Mucosa of stomach (tissue), 1 donor: ENCODE data around the gene BIRC7.
"Not testable (repeated sequence)": the region's sequence is repeated elsewhere in the genome, so short reads cannot be mapped to it uniquely, and the experiment has no call there.

ENCODE experiments used
- H3K27me3 ChIP-seq: one replicate; pipeline ENCODE4 v1.7.0; 2013; ENCODE audit warnings: mild to moderate bottlenecking, low read length; ENCODE audit not compliant: control insufficient read depth, insufficient read depth
- H3K36me3 ChIP-seq: one replicate; pipeline ENCODE4 v1.7.0; 2013; ENCODE audit warnings: low read length; ENCODE audit not compliant: control insufficient read depth, insufficient read depth
- H3K4me1 ChIP-seq: one replicate; pipeline ENCODE4 v1.7.0; 2013; ENCODE audit warnings: mild to moderate bottlenecking, low read length; ENCODE audit not compliant: control insufficient read depth, insufficient read depth
- H3K4me3 ChIP-seq: one replicate; pipeline ENCODE4 v1.7.0; 2013; ENCODE audit warnings: low read length
- H3K9ac ChIP-seq: one replicate; pipeline ENCODE4 v1.7.0; 2013; ENCODE audit warnings: mild to moderate bottlenecking, low read length, moderate library complexity
- H3K9me3 ChIP-seq: one replicate; pipeline ENCODE4 v1.7.0; 2013; ENCODE audit warnings: mild to moderate bottlenecking, low read length, moderate library complexity; ENCODE audit not compliant: control insufficient read depth
- donor health status: Pancreatic carcinoma.

The BIRC7 gene

GRCh38 chr20:63221400-63222053 lies 14.2 kb upstream of the BIRC7 start:
- H3K4me1 ChIP-seq, H3K9me3 ChIP-seq, H3K9ac ChIP-seq: not testable (repeated sequence)

GRCh38 chr20:63222541-63222940 lies 13.2 kb upstream of the BIRC7 start:
- Histone ChIP-seq H3K4me3 (no peak overlapping the region), H3K36me3 (no peaks in the 10 kb centered on the region), H3K9me3 (no peaks in the 10 kb centered on the region), H3K4me1 (no peaks in the 10 kb centered on the region), H3K27me3 (peaks cover 20% of the 10 kb centered on the region), H3K9ac (no peak overlapping the region)

More at GRCh38 chr20:63221400-63222053, 14.2 kb upstream of the BIRC7 start:
- not testable (repeated sequence) for H3K4me3 ChIP-seq, H3K36me3 ChIP-seq
- peaks cover 17% of the 10 kb centered on the region for H3K27me3 ChIP-seq

DNA sequence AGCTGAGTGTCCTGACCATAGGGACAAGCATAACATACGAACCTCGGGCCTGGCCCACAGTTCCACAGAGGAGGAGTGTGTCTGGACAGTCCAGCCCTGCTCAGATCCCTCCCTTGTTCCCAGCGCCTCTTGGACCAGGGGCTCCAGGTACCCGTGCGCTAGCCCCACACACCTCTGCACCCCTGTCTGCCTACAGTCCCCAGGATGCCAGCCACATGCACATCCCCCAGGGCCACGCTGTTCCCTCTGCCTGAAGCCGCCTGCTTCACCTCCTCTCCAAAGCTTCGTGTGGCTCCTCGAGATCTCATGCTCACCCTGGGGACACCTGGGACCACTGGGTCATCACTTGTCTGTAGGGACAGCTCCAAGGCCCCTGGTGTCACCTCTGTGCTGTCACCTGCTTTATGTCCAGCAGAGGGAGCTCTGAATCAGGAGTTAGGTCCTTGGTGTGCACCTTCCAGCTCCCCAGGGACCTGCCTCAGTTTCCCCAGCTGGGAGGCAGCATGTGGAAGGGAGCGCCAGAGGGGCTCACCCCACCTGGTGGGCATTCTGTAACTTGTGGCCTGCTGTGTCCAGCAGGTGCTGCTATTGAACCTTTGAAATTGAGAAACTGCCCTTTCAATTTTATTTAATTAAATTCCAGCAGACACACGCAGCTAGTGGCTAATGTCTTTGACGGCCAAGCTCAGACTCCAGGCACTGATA lies 12.4 kb upstream of the BIRC7 start:
- H3K9ac ChIP-seq: no peak overlapping the region
- peaks cover 20% of the 10 kb centered on the region for H3K27me3 ChIP-seq

GRCh38 chr20:63223826-63224207 lies 11.9 kb upstream of the BIRC7 start:
- Histone ChIP-seq H3K4me1 (no peaks in the 10 kb centered on the region), H3K9me3 (no peaks in the 10 kb centered on the region), H3K4me3 (no peak overlapping the region), H3K27me3 (peaks cover 25% of the 10 kb centered on the region), H3K36me3 (no peaks in the 10 kb centered on the region), H3K9ac (no peak overlapping the region)

More for the DNA sequence above, 12.4 kb upstream of the BIRC7 start:
- H3K4me1 ChIP-seq: no peaks in the 10 kb centered on the region
- no peak overlapping the region for H3K4me3 ChIP-seq
- H3K9me3 ChIP-seq: no peaks in the 10 kb centered on the region
- H3K36me3 ChIP-seq: no peaks in the 10 kb centered on the region

DNA sequence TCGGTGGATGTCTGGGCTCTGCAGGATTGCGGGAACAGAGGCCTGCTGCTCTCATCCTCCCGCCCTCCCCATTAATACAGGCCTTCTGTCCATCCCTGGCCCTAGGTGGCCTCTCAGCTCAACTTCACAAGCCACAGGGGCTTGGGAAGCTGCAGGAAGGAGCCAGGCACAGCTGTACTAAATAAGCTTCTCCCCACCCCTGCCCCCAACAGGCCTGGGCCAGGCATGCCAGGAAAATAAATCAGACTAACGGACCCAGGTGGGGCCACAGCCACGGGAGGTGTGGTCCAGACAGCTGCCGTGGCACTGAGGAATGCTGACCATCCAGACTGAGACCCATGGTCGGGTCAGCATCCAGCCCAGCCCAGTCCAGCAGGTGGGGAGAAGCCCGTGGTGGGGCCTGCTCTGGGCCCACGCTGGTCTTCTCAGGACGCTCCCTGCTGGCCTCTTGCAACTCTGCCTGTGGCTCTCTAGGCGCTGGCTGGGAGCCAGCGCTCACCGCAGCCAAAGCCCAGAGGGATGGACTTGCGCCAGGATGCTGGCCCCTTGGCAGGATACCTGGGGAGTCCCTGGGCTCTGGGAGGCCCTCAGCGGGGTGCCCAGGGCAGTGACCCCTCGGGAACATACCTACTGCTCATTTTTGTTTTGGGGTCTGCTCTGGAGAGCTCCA lies 11.2 kb upstream of the BIRC7 start:
- Histone ChIP-seq H3K27me3 (peaks cover 30% of the 10 kb centered on the region), H3K4me3 (no peak overlapping the region), H3K36me3 (no peaks in the 10 kb centered on the region), H3K9me3 (no peaks in the 10 kb centered on the region), H3K9ac (no peak overlapping the region), H3K4me1 (no peaks in the 10 kb centered on the region)

- no peaks in the 10 kb centered on the region for H3K9me3 ChIP-seq
- H3K9ac ChIP-seq: no peak overlapping the region
- H3K27me3 ChIP-seq: peaks cover 30% of the 10 kb centered on the region
- no peak overlapping the region for H3K4me3 ChIP-seq
- no peaks in the 10 kb centered on the region for H3K36me3 ChIP-seq
- H3K4me1 ChIP-seq: no peaks in the 10 kb centered on the region
These were observed 10.6 kb upstream of the BIRC7 start for GRCh38 chr20:63225082-63225454.

DNA sequence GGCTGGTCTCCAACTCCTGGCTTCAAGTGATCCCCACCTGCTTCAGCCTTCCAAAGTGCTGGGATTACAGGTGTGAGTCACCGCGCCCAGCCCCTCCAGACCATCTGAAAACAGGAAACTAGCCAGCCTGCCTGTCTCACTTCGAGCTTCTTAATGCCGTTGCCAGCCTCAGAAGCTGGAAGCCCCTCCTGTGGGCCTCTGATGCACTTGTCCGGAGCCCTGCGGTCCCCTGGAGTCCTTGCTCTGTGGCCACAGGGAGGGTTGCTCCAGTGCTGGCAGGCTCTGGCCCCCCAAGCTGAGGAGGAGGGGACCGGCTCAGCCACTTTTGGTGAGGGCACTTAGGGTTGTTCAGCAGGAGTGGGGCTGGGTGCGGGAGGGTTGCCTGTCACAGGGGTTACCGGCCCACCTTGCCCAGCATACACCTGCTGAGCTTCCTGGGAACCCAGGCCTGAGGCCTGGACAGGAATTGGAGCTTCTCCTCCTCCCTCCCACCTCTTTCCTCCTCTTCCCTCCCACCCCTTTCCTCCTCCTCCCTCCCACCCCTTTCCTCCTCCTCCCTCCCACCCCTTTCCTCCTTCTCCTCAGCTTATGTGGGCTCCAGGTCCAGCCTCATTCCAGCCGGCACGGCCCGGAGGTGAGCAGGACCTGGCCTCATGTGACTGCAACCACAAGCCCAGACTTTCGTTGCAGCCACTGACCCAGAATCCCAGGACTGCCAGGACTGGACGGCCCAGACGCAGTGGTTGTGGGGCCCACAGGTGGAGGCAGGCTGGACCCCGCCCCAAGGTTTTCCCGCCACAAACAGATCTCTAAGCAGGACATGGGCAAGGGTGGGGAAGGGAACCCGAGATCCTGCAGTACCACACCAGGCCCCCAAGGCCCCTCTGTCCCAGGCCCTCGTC lies 9.4 kb upstream of the BIRC7 start:
- Histone ChIP-seq H3K4me3 (no peak overlapping the region), H3K9me3 (no peaks in the 10 kb centered on the region), H3K4me1 (no peaks in the 10 kb centered on the region), H3K9ac (no peak overlapping the region), H3K27me3 (peaks cover 39% of the 10 kb centered on the region), H3K36me3 (no peaks in the 10 kb centered on the region)

- Histone ChIP-seq H3K4me3 (no peak overlapping the region), H3K36me3 (no peaks in the 10 kb centered on the region), H3K9ac (no peak overlapping the region), H3K27me3 (peaks cover 44% of the 10 kb centered on the region), H3K4me1 (peaks cover 3% of the 10 kb centered on the region), H3K9me3 (no peaks in the 10 kb centered on the region)
These were observed 8.4 kb upstream of the BIRC7 start for GRCh38 chr20:63227260-63227659.

DNA sequence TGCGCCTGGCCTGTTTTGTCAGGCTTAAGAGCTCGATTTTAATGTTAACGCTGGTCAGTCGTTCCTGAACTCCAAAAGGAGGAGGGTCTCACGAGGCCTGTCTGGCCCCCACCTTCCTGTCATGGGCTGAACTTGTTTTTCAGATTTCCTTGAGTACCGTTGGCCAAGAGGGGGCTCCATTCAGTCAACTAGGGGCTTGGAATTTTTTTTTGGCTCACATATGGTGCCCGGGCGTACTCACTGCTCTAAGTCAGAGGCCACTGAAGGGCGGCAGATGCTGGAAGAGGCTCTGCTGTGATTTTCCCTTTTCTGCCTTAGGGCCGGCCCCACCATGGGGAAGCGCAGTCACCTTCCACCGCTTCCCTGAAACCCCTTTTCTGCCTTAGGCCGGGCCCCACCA lies 6.9 kb upstream of the BIRC7 start:
- Histone ChIP-seq H3K27me3 (peaks cover 45% of the 10 kb centered on the region), H3K4me1 (peaks cover 10% of the 10 kb centered on the region), H3K4me3 (no peak overlapping the region), H3K36me3 (no peaks in the 10 kb centered on the region), H3K9me3 (no peaks in the 10 kb centered on the region), H3K9ac (no peak overlapping the region)

- H3K9ac ChIP-seq: no peak overlapping the region
These were observed 4.9 kb upstream of the BIRC7 start for GRCh38 chr20:63230800-63231268.

GRCh38 chr20:63232235-63233060 lies 3.3 kb upstream of the BIRC7 start:
- H3K36me3 ChIP-seq: no peaks in the 10 kb centered on the region
- H3K4me1 ChIP-seq: peaks cover 10% of the 10 kb centered on the region
- H3K27me3 ChIP-seq: peaks cover 42% of the 10 kb centered on the region
- no peaks in the 10 kb centered on the region for H3K9me3 ChIP-seq
- no peak overlapping the region for H3K4me3 ChIP-seq
- H3K9ac ChIP-seq: no peak overlapping the region

More at GRCh38 chr20:63230800-63231268, 4.9 kb upstream of the BIRC7 start:
- Histone ChIP-seq H3K36me3 (no peaks in the 10 kb centered on the region), H3K27me3 (peaks cover 45% of the 10 kb centered on the region), H3K4me1 (peaks cover 10% of the 10 kb centered on the region), H3K4me3 (no peak overlapping the region), H3K9me3 (no peaks in the 10 kb centered on the region)
